ENCODE measurements around the gene CDH6.

The CDH6 gene

GRCh38 chr5:31375999-31376720 lies 182.7 kb downstream of the CDH6 start:
- DNase-seq (ENCODE audit: low read depth in 2 of 2) = no peak

- DNase-seq (ENCODE audit: low read depth in 2 of 2) = no peak
Measured at GRCh38 chr5:31377274-31377946, 183.9 kb downstream of the CDH6 start.

GRCh38 chr5:31378136-31378535 lies 184.7 kb downstream of the CDH6 start:
- no peak for DNase-seq (ENCODE audit: low read depth in 2 of 2)
